ENCODE measurements around the gene ACACB.
"Not testable (repeated sequence)": the region's sequence is repeated elsewhere in the genome, so short reads cannot be mapped to it uniquely, and the experiment has no call there.

ACACB gene

DNA sequence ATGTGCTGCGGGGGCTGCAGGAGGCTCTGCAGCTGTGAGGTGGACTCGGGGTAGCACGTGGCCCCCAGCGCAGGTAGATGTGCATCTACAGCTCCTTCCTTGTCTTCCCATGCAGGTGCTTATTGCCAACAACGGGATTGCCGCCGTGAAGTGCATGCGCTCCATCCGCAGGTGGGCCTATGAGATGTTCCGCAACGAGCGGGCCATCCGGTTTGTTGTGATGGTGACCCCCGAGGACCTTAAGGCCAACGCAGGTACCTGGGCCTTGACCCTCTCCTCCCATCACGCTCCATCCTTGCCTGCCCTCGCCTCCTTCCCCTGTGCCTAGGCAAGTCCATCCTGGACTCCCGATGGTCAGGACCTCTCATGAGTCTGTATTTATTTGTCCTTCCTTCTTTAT lies 51.4 kb downstream of the ACACB start:
- Mint-ChIP-seq H3K27me3 (no peaks in the 10 kb centered on the region), H3K9me3 (peaks cover 1% of the 10 kb centered on the region), H3K4me1 (ENCODE audit: low read depth) (no peaks in the 10 kb centered on the region), H3K4me3 (no peak overlapping the region), H3K27ac (peak overlapping the region; percentile 14), H3K36me3 (ENCODE audit: low read depth) (peaks cover 20% of the 10 kb centered on the region)

DNA sequence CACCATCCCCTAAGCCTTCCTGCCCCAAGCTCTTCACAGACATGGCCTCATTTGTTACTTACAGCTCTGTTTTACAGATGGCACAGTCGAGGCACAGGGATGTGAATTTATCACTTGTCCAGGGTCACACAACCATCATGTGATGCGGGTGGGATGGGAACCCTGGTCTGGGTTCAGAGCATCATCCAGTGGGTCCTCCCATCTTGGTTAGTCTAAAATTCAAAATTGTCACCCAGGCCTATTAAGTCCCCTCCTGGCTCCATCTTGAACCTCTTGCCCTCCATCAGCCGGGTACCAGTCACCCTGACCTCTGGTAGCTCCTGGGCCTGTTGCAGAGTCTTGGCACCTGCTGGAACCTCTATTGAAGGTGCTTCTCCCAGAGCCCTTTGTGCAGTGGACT lies 52.9 kb downstream of the ACACB start:
- peaks cover 22% of the 10 kb centered on the region for H3K36me3 Mint-ChIP-seq (ENCODE audit: low read depth)
- H3K9me3 Mint-ChIP-seq = peaks cover 8% of the 10 kb centered on the region

DNA sequence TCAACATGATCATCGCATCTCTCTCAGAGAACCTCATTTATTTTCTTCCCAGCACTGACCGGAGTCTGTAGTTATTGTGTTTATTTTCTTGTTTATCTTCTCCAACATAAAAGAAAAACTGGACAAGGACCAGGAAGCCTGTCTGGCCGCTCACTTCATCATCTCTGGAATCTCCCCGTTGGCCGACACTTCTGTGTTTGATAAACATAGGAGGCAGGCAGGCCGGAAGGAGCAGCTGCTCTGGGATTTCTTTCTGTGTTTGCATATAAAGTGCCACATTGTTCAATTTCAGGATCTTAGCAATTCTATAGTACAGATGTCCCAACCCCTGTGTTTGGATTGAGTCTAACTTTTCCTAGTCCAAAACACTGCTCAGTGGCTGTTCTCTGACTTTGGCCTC lies 53.3 kb downstream of the ACACB start:
- Mint-ChIP-seq H3K36me3 (ENCODE audit: low read depth) (peaks cover 22% of the 10 kb centered on the region), H3K27me3 (no peaks in the 10 kb centered on the region), H3K27ac (no peak overlapping the region), H3K9me3 (peaks cover 8% of the 10 kb centered on the region), H3K4me1 (ENCODE audit: low read depth) (no peaks in the 10 kb centered on the region), H3K4me3 (no peak overlapping the region)

More for the DNA sequence above, 52.9 kb downstream of the ACACB start:
- Mint-ChIP-seq H3K27me3 (no peaks in the 10 kb centered on the region), H3K4me1 (ENCODE audit: low read depth) (no peaks in the 10 kb centered on the region), H3K27ac (no peak overlapping the region), H3K4me3 (no peak overlapping the region)

DNA sequence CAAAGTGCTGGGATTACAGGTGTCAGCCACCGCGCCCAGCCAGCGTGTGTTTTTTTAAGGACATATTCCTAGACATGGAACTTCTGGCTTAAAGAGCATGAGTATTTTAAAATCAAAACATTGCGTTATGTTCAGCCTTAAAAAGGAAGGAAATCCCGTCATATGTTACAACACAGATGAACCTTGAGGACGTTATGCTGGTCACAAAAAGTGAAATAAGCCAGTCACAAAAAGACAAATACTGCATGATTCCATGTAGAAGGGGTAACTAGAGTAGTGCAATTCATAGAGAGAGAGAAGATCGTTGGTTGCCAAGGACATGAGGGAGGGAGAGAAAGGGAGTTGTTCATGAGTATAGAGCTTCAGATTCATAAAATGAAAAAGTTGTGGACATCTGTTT lies 53.9 kb downstream of the ACACB start:
- no peaks in the 10 kb centered on the region for H3K4me1 Mint-ChIP-seq (ENCODE audit: low read depth)
- no peak overlapping the region for H3K27ac Mint-ChIP-seq
- H3K9me3 Mint-ChIP-seq = peaks cover 8% of the 10 kb centered on the region
- H3K27me3 Mint-ChIP-seq = no peaks in the 10 kb centered on the region
- H3K36me3 Mint-ChIP-seq (ENCODE audit: low read depth) = peaks cover 22% of the 10 kb centered on the region
- H3K4me3 Mint-ChIP-seq = no peak overlapping the region

DNA sequence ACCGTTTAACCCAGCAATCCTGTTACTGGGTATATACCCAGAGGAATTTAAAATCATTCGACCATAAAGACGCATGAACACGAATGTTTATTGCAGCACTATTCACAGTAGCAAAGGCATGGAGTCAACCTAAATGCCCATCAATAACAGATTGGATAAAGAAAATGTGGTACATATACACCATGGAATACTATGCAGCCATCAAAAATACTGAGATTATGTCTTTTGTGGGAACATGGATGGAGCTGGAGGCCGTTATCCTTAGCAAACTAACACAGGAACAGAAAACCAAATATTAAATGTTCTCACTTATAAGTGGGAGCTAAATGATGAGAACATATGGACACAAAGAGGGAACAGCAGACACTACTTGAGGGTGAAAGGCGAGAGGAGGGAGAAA lies 56.4 kb downstream of the ACACB start:
- H3K4me1 Mint-ChIP-seq (ENCODE audit: low read depth); H3K4me3 Mint-ChIP-seq; H3K27me3 Mint-ChIP-seq; H3K9me3 Mint-ChIP-seq; H3K27ac Mint-ChIP-seq: not testable (repeated sequence)
- peaks cover 22% of the 10 kb centered on the region for H3K36me3 Mint-ChIP-seq (ENCODE audit: low read depth)

DNA sequence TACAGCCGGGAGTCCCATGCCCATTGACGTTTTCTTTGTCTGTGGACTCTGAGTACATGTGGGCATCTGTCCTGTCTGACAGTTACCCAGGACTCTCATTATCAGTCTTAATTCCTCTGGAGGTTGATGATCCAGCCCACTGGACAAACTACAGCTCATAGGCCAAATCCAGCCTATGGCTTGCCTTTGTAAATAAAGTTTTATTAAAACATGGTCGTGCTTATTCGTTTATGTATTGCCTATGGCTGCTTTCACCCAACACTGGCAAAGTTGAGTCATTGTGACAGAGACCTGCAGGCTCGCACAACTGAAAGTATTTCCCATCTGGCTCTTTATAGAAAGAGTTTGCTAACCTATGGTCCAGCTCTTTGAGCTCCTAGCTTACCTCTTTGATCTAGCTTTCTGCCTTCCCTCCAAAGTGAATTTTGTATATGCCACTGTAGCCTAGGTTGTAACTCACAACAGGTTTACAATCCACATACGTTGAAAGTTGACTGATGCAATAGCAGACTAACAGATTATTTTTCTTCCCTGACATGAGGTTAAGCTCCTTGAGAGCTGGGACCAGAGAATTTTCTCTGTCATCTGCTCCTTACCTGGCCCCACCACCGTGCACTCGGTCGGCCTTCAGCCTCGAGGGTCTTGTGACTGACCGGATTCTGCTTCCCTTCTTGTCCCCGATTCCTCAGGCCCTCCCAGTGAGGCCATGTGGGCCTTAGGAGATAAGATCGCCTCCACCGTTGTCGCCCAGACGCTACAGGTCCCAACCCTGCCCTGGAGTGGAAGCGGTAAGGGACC lies 57.3 kb downstream of the ACACB start:
- peaks cover 22% of the 10 kb centered on the region for H3K36me3 Mint-ChIP-seq (ENCODE audit: low read depth)
- no peak overlapping the region for H3K27ac Mint-ChIP-seq
- no peaks in the 10 kb centered on the region for H3K27me3 Mint-ChIP-seq
- H3K4me1 Mint-ChIP-seq (ENCODE audit: low read depth) = no peaks in the 10 kb centered on the region
- no peak overlapping the region for H3K4me3 Mint-ChIP-seq
- peaks cover 8% of the 10 kb centered on the region for H3K9me3 Mint-ChIP-seq

DNA sequence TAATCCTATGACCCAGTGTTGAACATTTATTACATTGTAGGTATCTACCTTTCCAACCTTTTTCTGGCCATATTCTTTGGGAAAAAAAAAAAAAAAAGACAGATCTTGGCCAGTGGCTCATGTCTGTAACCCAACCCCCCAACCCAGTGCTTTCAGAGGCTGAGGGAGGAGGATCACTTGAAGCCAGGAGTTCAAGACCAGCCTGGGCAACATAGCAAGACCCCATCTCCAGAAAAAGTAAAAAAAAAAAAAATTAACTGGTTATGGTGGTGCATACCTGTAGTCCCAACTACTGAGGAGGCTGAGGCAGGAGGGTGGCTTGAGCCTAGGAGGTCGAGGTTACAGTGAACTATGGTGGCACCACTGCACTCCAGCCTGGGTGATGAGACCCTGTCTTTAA lies 58.1 kb downstream of the ACACB start:
- H3K27me3 Mint-ChIP-seq = no peaks in the 10 kb centered on the region
- H3K36me3 Mint-ChIP-seq (ENCODE audit: low read depth) = peaks cover 20% of the 10 kb centered on the region

DNA sequence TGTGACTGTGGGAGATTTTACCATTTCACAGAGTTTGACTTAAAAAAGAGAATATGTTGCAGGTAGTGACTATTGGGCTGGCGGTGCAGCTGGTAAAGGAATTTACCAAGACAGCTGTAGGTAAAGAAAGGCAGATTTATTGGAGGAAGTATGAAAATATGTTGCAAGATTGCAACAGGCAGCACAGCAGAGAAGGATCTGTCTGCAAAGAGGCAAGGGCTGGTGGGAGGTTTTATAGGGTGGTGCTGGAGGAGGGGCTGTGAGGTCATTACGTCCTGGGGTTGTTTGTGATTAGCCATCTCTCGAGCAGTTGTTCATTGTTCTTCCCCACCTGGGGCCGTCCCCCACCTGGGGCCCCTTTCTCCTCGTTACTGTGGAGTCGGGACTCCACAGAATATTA lies 62.1 kb downstream of the ACACB start:
- H3K9me3 Mint-ChIP-seq = peaks cover 4% of the 10 kb centered on the region
- H3K27ac Mint-ChIP-seq = no peak overlapping the region
- no peaks in the 10 kb centered on the region for H3K27me3 Mint-ChIP-seq
- H3K4me3 Mint-ChIP-seq = no peak overlapping the region
- H3K4me1 Mint-ChIP-seq (ENCODE audit: low read depth) = no peaks in the 10 kb centered on the region
- H3K36me3 Mint-ChIP-seq (ENCODE audit: low read depth) = no peaks in the 10 kb centered on the region

More for the DNA sequence above, 58.1 kb downstream of the ACACB start:
- H3K4me1 Mint-ChIP-seq (ENCODE audit: low read depth) = no peaks in the 10 kb centered on the region
- H3K27ac Mint-ChIP-seq = no peak overlapping the region
- H3K9me3 Mint-ChIP-seq = peaks cover 8% of the 10 kb centered on the region
- no peak overlapping the region for H3K4me3 Mint-ChIP-seq

DNA sequence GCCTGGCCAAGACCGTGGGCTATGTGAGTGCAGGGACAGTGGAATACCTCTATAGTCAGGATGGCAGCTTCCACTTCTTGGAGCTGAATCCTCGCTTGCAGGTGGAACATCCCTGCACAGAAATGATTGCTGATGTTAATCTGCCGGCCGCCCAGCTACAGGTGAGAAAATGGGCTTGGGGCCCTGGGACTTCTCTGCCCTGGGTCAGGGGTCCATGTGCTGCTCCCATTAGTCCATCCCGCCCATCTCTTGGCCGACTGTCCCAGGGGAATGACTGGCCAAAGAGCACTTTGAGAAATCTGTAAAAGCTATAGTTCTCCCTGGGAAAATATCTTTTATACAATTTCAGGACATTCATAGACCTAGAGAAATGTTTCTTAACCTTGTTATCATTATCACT lies 63.5 kb downstream of the ACACB start:
- no peak overlapping the region for H3K27ac Mint-ChIP-seq
- no peaks in the 10 kb centered on the region for H3K9me3 Mint-ChIP-seq
- no peaks in the 10 kb centered on the region for H3K4me1 Mint-ChIP-seq (ENCODE audit: low read depth)
- no peaks in the 10 kb centered on the region for H3K36me3 Mint-ChIP-seq (ENCODE audit: low read depth)
- H3K4me3 Mint-ChIP-seq = no peak overlapping the region
- H3K27me3 Mint-ChIP-seq = no peaks in the 10 kb centered on the region

DNA sequence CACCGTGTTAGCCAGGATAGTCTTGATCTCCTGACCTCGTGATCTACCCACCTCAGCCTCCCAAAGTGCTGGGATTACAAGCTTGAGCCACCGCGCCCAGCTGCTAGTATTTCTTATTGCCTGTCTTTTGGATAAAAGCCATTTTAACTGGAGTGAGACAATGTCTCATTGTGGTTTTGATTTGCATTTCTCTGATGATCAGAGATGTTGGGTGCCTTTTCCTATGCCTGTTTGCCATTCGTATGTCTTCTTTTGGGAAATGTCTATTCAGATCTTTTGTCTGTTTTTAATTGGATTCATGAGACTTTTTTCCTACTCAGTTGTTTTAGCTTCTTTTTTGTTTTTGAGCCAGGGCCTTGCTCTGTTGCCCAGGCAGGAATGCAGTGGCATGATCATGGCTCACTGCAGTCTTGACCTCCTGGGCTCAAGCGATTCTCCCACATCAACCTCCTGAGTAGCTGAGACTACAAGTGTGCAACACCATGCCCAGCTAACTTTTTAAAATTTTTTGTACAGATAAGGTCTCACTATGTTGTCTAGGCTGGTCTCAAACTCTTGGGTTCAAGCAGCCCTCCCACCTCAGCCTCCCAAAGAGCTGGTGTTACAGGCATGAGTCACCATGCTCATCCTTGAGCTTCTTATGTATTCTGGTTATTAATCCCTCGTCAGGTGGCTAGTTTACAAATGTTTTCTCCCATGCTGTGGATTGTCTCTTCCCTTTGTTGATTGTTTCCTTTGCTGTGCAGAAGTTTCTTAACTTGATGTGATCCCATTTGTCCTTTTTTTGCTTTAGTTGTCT lies 65.9 kb downstream of the ACACB start:
- peaks cover 4% of the 10 kb centered on the region for H3K36me3 Mint-ChIP-seq (ENCODE audit: low read depth)
- H3K27me3 Mint-ChIP-seq = no peaks in the 10 kb centered on the region
- no peak overlapping the region for H3K4me3 Mint-ChIP-seq
- no peaks in the 10 kb centered on the region for H3K4me1 Mint-ChIP-seq (ENCODE audit: low read depth)
- H3K9me3 Mint-ChIP-seq = no peaks in the 10 kb centered on the region
- H3K27ac Mint-ChIP-seq = no peak overlapping the region

DNA sequence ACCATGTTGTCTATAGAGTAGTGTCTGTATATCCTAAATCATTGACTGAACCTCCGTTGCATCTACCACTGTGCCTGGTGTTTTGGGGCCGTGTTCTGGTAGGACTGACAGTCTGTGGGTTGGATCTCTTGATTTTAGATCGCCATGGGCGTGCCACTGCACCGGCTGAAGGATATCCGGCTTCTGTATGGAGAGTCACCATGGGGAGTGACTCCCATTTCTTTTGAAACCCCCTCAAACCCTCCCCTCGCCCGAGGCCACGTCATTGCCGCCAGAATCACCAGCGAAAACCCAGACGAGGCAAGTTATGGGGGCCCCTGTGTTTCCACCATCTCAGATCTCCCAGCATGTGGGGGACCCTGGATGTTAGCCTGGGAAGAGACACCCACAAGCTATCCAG lies 69.1 kb downstream of the ACACB start:
- Mint-ChIP-seq H3K27ac (no peak overlapping the region), H3K4me1 (ENCODE audit: low read depth) (no peaks in the 10 kb centered on the region), H3K9me3 (no peaks in the 10 kb centered on the region), H3K4me3 (no peak overlapping the region), H3K27me3 (no peaks in the 10 kb centered on the region), H3K36me3 (ENCODE audit: low read depth) (peaks cover 4% of the 10 kb centered on the region)

DNA sequence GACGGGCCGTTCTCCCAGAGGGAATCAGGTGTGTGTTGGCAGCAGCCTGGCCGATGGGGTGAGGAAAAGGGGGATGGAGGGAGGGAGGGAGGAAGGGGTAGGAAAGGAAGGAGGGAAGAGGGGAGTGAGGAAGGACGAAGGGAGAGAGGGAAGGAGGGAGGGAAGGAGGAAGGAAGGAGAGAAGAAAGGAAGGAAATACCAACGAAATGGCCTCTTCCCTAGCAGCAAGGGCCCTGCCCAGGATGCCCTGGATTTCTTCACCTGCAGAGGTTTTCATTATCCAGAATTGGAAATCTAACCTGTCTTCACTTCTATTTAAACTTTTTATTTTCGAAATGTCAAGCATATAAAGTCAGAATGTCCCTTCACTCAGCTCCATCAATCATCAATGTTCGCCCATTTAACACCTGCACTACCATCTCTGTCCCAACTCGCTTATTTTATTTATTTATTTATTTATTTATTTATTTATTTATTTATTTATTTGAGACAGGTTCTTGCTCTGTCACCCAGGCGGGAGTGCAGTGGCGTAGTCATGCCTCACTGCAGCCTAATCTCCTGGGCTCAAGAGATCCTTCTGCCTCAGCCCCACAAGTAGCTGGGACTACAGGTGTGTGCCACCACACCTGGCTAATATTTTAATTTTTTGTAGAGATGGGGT lies 70.7 kb downstream of the ACACB start:
- Mint-ChIP-seq H3K27me3 (no peaks in the 10 kb centered on the region), H3K4me1 (ENCODE audit: low read depth) (no peaks in the 10 kb centered on the region), H3K4me3 (no peak overlapping the region), H3K9me3 (no peaks in the 10 kb centered on the region), H3K36me3 (ENCODE audit: low read depth) (peaks cover 4% of the 10 kb centered on the region), H3K27ac (no peak overlapping the region)

DNA sequence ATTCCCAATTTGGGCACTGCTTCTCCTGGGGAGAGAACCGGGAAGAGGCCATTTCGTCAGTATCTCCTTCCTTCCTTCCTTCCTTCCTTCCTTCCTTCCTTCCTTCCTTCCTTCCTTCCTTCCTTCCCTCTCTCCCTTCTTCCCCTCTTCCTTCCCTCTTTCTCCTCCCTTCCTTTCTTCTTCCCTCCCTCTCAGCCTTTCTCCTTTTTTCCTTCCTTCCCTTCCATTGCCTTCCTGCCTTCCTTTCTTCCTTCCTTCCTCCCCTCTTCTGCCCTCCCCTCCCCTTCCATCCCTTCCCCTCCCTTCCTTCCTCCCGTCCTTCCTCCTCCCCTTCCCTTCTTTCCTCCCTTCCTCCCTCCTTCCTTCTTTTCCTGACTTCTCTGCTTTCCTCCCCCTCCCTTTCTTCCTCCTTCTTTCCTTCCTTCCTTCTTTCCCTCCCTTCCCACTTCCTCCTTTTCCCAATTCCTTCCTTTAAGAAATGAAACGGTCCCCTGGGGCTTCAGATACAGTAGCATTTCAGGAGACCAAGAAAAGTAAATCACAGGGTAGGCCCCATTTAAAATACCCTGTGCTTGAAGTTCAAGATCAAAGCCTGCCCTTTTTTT lies 71.8 kb downstream of the ACACB start:
- no peaks in the 10 kb centered on the region for H3K27me3 Mint-ChIP-seq
- H3K4me3 Mint-ChIP-seq = no peak overlapping the region
- no peak overlapping the region for H3K27ac Mint-ChIP-seq
- H3K9me3 Mint-ChIP-seq = no peaks in the 10 kb centered on the region
- no peaks in the 10 kb centered on the region for H3K4me1 Mint-ChIP-seq (ENCODE audit: low read depth)
- H3K36me3 Mint-ChIP-seq (ENCODE audit: low read depth) = peaks cover 4% of the 10 kb centered on the region

DNA sequence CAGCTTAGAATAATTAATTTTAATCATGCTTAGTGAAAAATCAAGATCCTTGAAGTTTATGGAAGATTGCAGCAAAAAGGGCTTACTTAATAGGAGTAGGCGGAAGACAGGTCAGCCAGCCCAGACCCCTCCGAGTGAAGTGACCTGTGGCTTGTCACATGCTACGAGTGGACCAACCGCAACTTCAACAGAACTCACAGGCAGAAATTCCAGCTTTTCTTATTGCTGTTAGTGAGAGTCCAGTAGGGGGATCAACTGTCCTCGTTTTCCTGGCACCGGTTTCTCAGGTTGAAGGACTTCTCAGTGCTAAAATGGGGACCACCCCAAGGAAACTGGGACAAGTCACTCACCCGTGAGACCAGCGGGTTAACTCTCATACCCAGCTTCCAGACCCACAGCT lies 72.9 kb downstream of the ACACB start:
- Mint-ChIP-seq H3K4me1 (ENCODE audit: low read depth) (no peaks in the 10 kb centered on the region), H3K27me3 (no peaks in the 10 kb centered on the region), H3K27ac (no peak overlapping the region), H3K9me3 (no peaks in the 10 kb centered on the region), H3K36me3 (ENCODE audit: low read depth) (peaks cover 4% of the 10 kb centered on the region), H3K4me3 (no peak overlapping the region)

Data from stimulated activated naive CD8-positive, alpha-beta T cell treated with anti-CD3 and anti-CD28 coated beads, Interleukin-15, Interleukin-2, amounts not matched to agents 100 ng/mL and 50 ng/mL, for 24 hours (primary cell).